HCT116 (cell line): Measurements from ENCODE around the gene RMDN2. TPM values are rescaled to one million over a fixed set of nuclear protein-coding genes. Genes with fewer than 3 reads are reported as not detected.

Experiments used
- ATAC-seq: fragments of 200-7000 bp; cut with Tn5 transposase; 2 replicates; pipeline ENCODE4 v1.9.1; 2020; ENCODE audit warnings: mild to moderate bottlenecking, moderate library complexity
- BruUV-seq: library from RNA; stranded (reverse); fragments of 400-500 nt; replicated peaks from 2 replicates; lab custom pipeline; 2021; lab: Mats Ljungman, UMichigan
- CTCF ChIA-PET: fragments of 300-600 bp; sonication (Branson Sonifier 250); formaldehyde crosslinking; loops from one replicate; lab custom pipeline; 2021; ENCODE audit warnings: antibody characterized with exemption; lab: Charles Lee
- POLR2A ChIA-PET: fragments of 300-600, 350-600 bp; sonication (Branson Sonifier 250); formaldehyde crosslinking; loops from one replicate; lab custom pipeline; 2021; ENCODE audit warnings: antibody characterized with exemption; lab: Charles Lee
- RAD21 ChIA-PET, 2 experiments: fragments of 300-600 bp; sonication (Branson Sonifier 250); formaldehyde crosslinking; loops; one replicate each; lab custom pipeline; 2023; ENCODE audit warnings: low total read pairs in 2 of 2; ENCODE audit not compliant: uncharacterized antibody in 2 of 2, unreplicated experiment in 2 of 2, low non-redundant PET in 1 of 2; lab: Charles Lee
- DNase-seq: peaks from one replicate; pipeline ENCODE4 v3.0.0-alpha.2; 2010; ENCODE audit warnings: low read depth, low spot score
- H2AFZ ChIP-seq: fragments of 200-600 bp; shearing (Covaris generic), sonication (generic); 2 replicates; pipeline ENCODE4 v1.6.1; 2017; ENCODE audit warnings: low read depth, mixed run types, mixed read lengths, antibody characterized with exemption, low read length; ENCODE audit not compliant: poor library complexity, severe bottlenecking
- H3K27ac ChIP-seq: 2 replicates; pipeline ENCODE4 v1.5.1; 2012; ENCODE audit warnings: low read depth, low read length
- H3K27me3 ChIP-seq: fragments of 200-600 bp; sonication (generic); 2 replicates; pipeline ENCODE4 v1.6.1; 2016; ENCODE audit warnings: mixed run types, low read length, mixed read lengths; ENCODE audit not compliant: insufficient read depth
- H3K36me3 ChIP-seq, 2 experiments: fragments of 200-500 bp in 1 of 2; fragments of 200-600 bp in 1 of 2; sonication (Bioruptor generic) in 1 of 2; sonication (generic) in 1 of 2; 2 replicates each; pipeline versions ENCODE4 v1.5.1 to v1.6.1; 2014 to 2016; ENCODE audit warnings: low read length in 2 of 2, inconsistent platforms in 1 of 2, mixed read lengths in 1 of 2, mixed run types in 1 of 2; ENCODE audit not compliant: insufficient read depth in 2 of 2, control insufficient read depth in 1 of 2
- H3K4me1 ChIP-seq, 2 experiments: fragments of 200-600 bp in 1 of 2; sonication (generic) in 1 of 2; 2 replicates each; pipeline versions ENCODE4 v1.5.1 to v1.6.1; 2012 to 2017; ENCODE audit warnings: low read length in 2 of 2, inconsistent platforms in 1 of 2, mild to moderate bottlenecking in 1 of 2, mixed read lengths in 1 of 2, mixed run types in 1 of 2, moderate library complexity in 1 of 2; ENCODE audit not compliant: insufficient read depth in 2 of 2, control insufficient read depth in 1 of 2
- H3K4me2 ChIP-seq: fragments of 200-600 bp; sonication (generic); 2 replicates; pipeline ENCODE4 v1.6.1; 2017; ENCODE audit warnings: mixed run types, low read length, mixed read lengths
- H3K4me3 ChIP-seq, 2 experiments: fragments of 200-600 bp in 1 of 2; sonication (generic) in 1 of 2; replicated peaks in 1 of 2; 2 replicates each; pipeline ENCODE4 v1.5.1; 2011 to 2016; ENCODE audit warnings: low read length in 2 of 2, control low read depth in 1 of 2, low read depth in 1 of 2, mild to moderate bottlenecking in 1 of 2, mixed read lengths in 1 of 2, mixed run types in 1 of 2
- H3K79me2 ChIP-seq: fragments of 200-600 bp; sonication (generic); 2 replicates; pipeline ENCODE4 v1.6.1; 2017; ENCODE audit warnings: mild to moderate bottlenecking, mixed run types, low read length, moderate library complexity, mixed read lengths; ENCODE audit not compliant: insufficient read depth
- H3K9ac ChIP-seq: fragments of 200-600 bp; sonication (generic); 2 replicates; pipeline ENCODE4 v1.6.1; 2016; ENCODE audit warnings: low read length, mixed read lengths
- H3K9me2 ChIP-seq: fragments of 200-600 bp; sonication (generic), shearing (Covaris generic); 2 replicates; pipeline ENCODE4 v1.6.1; 2017; ENCODE audit warnings: mixed run types, mild to moderate bottlenecking, moderate library complexity; ENCODE audit not compliant: insufficient read depth
- H3K9me3 ChIP-seq, 2 experiments: fragments of 200-500 bp in 1 of 2; fragments of 200-600 bp in 1 of 2; sonication (Bioruptor generic) in 1 of 2; sonication (generic) in 1 of 2; 2 replicates each; pipeline ENCODE4 v1.6.1; 2014 to 2017; ENCODE audit warnings: low read length in 2 of 2, mixed read lengths in 2 of 2, inconsistent platforms in 1 of 2, low read depth in 1 of 2, mild to moderate bottlenecking in 1 of 2, mixed run types in 1 of 2, moderate library complexity in 1 of 2; ENCODE audit not compliant: control insufficient read depth in 1 of 2, insufficient read depth in 1 of 2
- H4K20me1 ChIP-seq: fragments of 200-600 bp; sonication (generic), shearing (Covaris generic); 2 replicates; pipeline ENCODE4 v1.6.1; 2017; ENCODE audit warnings: mixed run types, mild to moderate bottlenecking, moderate library complexity; ENCODE audit not compliant: insufficient read depth
- CBX3 ChIP-seq: IDR thresholded peaks from 2 replicates; pipeline ENCODE4 v1.6.1; 2012; ENCODE audit warnings: low read depth
- ELF1 ChIP-seq: IDR thresholded peaks from 2 replicates; pipeline ENCODE4 v1.6.1; 2012; ENCODE audit warnings: low read depth, borderline replicate concordance
- EZH2 ChIP-seq: fragments of 200-600 bp; sonication (generic); IDR thresholded peaks from 2 replicates; pipeline ENCODE4 v1.6.1; 2017; ENCODE audit warnings: antibody characterized with exemption, mixed run types
- JUND ChIP-seq: IDR thresholded peaks from 2 replicates; pipeline ENCODE4 v1.6.1; 2012
- POLR2A ChIP-seq: IDR thresholded peaks from 2 replicates; pipeline ENCODE4 v1.7.0; 2011; ENCODE audit warnings: borderline replicate concordance; ENCODE audit not compliant: insufficient read depth, insufficient read length; ENCODE audit errors: extremely low read depth
- POLR2AphosphoS5 ChIP-seq: IDR thresholded peaks from 2 replicates; pipeline ENCODE4 v1.6.1; 2011; ENCODE audit warnings: mild to moderate bottlenecking, low read depth, low read length, moderate library complexity
- SIN3A ChIP-seq: IDR thresholded peaks from 2 replicates; pipeline ENCODE4 v1.6.1; 2012; ENCODE audit warnings: low read depth
- SP1 ChIP-seq: IDR thresholded peaks from 2 replicates; pipeline ENCODE4 v1.6.1; 2012; ENCODE audit warnings: low read depth
- ZFX ChIP-seq: fragments of 450-650 bp; IDR thresholded peaks from 2 replicates; pipeline ENCODE4 v1.6.1; 2017
- intact Hi-C: fragments of 100-400 bp; cut with micrococcal nuclease; formaldehyde crosslinking; loops from 2 replicates; pipeline ENCODE4 v1.10.0; 2022
- total RNA-seq: library from RNA; stranded (reverse); gene quantifications from one replicate; pipeline ENCODE4 v1.2.1, GENCODE V29; 2021; ENCODE audit not compliant: unreplicated experiment
- TF ChIP-seq, protein P1 (sequence below), 3 experiments: fragments of 200-600 bp in 1 of 3; sonication (generic) in 1 of 3; IDR thresholded peaks in 2 of 3; conservative IDR thresholded peaks in 1 of 3; 2 replicates each; pipeline ENCODE4 v1.5.1; 2012 to 2017; ENCODE audit warnings: low read depth in 2 of 3, low read length in 2 of 3, antibody characterized with exemption in 1 of 3, borderline replicate concordance in 1 of 3, control low read depth in 1 of 3, mild to moderate bottlenecking in 1 of 3, mixed read lengths in 1 of 3, mixed run types in 1 of 3, moderate library complexity in 1 of 3; ENCODE audit not compliant: insufficient read depth in 1 of 3

RMDN2 gene
- total RNA-seq, 1 experiment from 2014 or later = 4.5 TPM

DNA sequence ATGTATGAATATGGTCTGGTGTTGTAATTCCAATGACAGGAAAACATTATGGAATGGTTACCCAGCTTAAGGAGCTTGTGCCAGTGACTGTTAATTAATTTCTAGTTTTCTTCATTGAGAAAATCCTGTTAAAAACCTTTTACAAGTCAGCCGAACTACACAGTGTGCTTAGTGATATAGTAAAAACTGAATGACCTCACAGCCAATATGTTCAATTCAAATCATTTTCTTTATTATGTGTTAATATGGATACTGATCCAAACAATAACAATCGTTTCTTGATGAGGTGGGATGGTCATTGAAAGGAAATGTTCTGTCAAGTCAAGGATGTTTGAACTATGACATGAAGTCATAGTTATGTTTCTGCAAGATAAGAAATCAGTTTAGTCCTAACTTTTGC is 41.6 kb upstream of the RMDN2 start:
- ATAC-seq = no peak

More for the DNA sequence above, 41.6 kb upstream of the RMDN2 start:
- H3K36me3 ChIP-seq = no peaks in the 10 kb centered on the region
- no peak for DNase-seq
- no peak overlapping the region for H3K4me2 ChIP-seq
- no peaks in the 10 kb centered on the region for H3K27me3 ChIP-seq
- TF ChIP-seq ZFX = no peak
- TF ChIP-seq ELF1 = no peak
- TF ChIP-seq, protein P1, sequence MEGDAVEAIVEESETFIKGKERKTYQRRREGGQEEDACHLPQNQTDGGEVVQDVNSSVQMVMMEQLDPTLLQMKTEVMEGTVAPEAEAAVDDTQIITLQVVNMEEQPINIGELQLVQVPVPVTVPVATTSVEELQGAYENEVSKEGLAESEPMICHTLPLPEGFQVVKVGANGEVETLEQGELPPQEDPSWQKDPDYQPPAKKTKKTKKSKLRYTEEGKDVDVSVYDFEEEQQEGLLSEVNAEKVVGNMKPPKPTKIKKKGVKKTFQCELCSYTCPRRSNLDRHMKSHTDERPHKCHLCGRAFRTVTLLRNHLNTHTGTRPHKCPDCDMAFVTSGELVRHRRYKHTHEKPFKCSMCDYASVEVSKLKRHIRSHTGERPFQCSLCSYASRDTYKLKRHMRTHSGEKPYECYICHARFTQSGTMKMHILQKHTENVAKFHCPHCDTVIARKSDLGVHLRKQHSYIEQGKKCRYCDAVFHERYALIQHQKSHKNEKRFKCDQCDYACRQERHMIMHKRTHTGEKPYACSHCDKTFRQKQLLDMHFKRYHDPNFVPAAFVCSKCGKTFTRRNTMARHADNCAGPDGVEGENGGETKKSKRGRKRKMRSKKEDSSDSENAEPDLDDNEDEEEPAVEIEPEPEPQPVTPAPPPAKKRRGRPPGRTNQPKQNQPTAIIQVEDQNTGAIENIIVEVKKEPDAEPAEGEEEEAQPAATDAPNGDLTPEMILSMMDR (IDR thresholded peaks at IDR 0.05 in 2 of 3, conservative IDR thresholded peaks at IDR 0.05 in 1 of 3; ENCODE audit: borderline replicate concordance in 1 of 3, insufficient read depth in 1 of 3, low read depth in 2 of 3, low read length in 2 of 3) = no peak
- no peak for TF ChIP-seq JUND
- TF ChIP-seq SIN3A = no peak
- TF ChIP-seq POLR2A = no peak
- no peak for TF ChIP-seq CBX3
- no peak for TF ChIP-seq EZH2
- no peak for TF ChIP-seq POLR2AphosphoS5
- TF ChIP-seq SP1 = no peak
- H3K9me3 ChIP-seq = no peaks in the 10 kb centered on the region
- CTCF ChIA-PET = interaction anchor here (1.2 kb wide), 1 partner anchor 488 kb away, joined by 3 read pairs; no protein-coding TSS in a partner anchor
- no TSS peak for BruUV-seq
- intact Hi-C loops = no loop called here
- H3K4me1 ChIP-seq = no peaks in the 10 kb centered on the region
- H3K9me2 ChIP-seq = no peaks in the 10 kb centered on the region
- H4K20me1 ChIP-seq = no peaks in the 10 kb centered on the region
- no peak overlapping the region for H3K27ac ChIP-seq
- no peak overlapping the region for H3K4me3 ChIP-seq
- POLR2A ChIA-PET = no interaction called here
- H3K9ac ChIP-seq = no peak overlapping the region
- RAD21 ChIA-PET = no interaction called here
- no peak overlapping the region for H2AFZ ChIP-seq
- H3K79me2 ChIP-seq = no peaks in the 10 kb centered on the region
